GM21360 (cell line): ENCODE measurements around the gene LTBP1.

Experiments used
- ATAC-seq: cut with Tn5 transposase; IDR thresholded peaks from one replicate; pipeline ENCODE4 v1.9.1; 2021; ENCODE audit warnings: mild to moderate bottlenecking, moderate library complexity; ENCODE audit not compliant: unreplicated experiment

The LTBP1 gene

DNA sequence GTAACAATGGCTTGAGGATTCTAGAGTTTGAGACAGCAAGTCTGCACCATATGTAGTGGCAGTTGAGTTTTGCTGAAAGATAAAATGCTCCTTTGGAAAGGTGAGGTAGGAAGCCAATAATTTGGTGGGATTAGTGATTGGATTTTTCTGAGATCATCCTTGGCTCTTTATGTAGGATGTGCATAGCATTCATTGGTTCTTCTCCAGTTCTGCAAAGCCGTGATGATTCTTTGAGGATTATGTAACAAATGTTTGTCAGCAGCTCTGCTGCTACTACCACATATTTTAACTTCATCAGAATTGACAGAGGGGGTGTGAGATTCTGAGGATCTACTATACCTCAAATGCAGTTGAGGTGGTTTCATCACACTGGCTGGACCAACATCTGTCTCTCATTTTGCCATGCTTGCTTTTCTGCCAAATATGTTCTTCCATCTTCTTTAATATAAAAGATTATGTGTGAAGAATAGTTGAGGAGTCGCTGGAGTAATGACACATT lies 340.8 kb downstream of the LTBP1 start:
- no peak for ATAC-seq

DNA sequence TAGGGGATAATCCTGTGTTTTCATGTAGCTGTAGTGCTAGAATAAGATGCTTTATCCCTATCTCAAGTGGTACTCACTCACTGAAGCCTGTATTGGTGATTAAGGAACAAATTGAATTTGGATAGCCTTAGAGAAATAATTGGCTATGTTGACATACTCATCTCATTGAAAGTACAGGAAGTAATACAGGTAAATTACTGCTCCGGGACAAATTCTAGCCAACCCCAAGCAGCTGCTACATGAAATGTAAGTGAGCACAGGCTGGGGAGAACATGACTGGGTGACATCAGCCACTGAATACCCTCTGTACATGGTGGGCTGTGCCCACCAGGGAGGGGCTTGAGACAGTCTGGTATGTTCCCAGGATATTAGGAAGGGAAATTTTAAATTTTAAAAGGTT lies 341.3 kb downstream of the LTBP1 start:
- no peak for ATAC-seq

DNA sequence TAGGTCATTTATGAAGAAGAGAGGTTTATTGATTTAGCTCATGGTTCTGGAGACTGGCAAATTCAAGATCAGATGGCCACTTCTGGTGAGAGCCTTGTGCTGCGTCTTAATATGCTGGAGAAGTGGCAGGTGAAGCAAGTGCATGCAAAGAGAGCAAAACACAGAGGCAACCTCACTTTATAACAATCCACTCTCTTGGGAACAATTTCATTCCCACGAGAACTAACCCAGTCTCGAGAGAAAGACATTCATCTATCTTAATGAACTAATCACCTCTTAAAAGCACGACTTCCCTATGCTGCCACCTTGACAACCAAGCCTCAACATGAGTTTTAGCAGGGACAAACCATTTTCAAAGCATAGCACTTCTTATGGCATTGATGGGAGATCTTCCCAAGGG lies 343.2 kb downstream of the LTBP1 start:
- ATAC-seq = no peak

DNA sequence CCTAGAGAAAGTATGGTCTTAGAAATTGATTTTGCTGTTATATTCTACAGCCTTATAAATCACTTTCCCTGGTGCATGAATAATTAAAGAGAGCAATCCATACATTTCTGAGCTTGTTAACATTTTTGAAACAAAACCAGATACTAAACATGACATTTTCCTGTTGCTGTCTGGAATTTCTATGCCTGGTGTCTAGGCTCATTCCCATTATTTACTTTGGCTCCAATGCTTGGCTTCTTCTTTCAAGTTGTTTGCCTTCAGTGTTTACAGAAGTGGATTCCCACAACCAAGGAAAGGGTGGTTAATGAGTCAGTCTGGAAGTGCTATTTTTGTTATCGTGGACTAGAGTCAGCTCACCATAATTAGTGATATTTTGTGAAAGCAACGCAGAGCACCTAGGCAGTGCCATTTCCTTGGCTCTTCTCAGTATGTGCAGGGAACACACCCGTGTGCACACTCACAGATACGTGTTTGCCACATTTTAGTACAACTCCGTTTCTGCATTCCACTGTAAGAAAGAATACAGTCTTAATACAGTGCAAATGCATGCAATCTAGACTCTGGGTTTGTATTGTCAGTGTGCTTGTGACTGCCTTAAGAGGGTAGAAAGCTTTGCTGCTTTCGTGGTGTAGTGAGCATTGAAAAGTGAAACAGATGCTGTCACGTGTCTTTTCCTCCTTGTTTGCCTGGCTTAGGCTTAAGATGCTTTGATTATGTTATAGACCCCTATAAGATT lies 344.7 kb downstream of the LTBP1 start:
- no peak for ATAC-seq

DNA sequence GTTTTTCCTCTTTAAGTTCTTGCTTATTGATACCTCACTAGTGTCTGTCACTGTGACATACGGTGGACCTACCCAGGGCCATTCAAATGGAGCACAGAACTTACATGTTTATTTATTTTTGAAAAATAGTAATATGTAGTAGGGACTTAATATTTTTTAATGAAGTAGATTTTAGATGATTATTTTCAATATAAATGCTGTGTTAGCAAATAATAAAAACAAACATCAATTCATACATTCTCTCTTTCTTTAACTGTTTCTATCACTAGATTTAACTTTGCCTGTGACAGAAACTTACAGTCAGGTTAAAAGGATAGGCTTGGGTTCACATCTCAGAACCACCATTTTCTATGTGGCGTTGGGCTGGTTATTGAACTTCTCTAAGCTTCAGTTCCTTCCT lies 345.3 kb downstream of the LTBP1 start:
- no peak for ATAC-seq

DNA sequence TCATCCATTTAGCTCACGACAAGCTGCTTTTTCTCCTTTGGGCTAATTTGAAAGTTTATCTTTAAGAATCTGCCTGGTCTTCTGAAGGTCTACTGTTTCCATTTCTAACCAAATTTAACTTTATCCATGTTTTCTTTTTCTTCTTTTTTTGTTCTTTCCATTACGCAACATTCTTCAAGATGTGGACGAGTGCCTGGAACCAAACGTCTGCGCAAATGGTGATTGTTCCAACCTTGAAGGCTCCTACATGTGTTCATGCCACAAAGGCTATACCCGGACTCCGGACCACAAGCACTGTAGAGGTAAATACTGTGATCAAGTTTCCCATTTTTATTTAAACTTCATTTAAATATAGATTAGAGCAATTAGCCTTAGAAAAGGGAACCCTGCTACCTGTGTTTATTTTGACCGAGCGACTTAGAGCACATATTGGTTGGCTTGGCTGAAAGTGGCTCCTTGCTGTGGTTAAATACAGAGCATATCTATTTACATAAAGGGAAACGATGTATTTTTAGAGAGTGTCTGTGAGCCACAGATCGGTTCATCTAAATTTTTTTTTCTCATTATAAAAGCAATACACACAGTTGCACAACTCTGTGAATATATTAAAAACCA lies 346.3 kb downstream of the LTBP1 start:
- no peak for ATAC-seq

DNA sequence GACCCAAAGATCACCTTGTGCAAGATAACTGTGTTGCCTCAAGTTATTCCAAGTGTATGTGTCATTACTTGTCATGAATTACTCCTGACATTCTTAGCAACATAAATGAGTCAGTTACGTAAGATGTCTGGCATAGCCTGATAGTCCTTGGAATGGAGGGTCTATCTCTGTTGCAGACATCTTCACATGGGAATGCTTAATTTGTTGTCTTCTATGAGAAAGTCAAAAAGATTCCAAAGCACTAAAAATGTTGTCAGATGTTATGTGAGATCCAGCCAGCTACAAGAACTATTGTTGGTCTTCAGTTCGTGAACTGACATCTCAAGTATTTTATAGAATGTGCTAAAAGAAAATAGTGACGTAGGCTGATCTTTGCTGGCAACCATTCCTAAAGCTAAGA lies 351.5 kb downstream of the LTBP1 start:
- no peak for ATAC-seq

DNA sequence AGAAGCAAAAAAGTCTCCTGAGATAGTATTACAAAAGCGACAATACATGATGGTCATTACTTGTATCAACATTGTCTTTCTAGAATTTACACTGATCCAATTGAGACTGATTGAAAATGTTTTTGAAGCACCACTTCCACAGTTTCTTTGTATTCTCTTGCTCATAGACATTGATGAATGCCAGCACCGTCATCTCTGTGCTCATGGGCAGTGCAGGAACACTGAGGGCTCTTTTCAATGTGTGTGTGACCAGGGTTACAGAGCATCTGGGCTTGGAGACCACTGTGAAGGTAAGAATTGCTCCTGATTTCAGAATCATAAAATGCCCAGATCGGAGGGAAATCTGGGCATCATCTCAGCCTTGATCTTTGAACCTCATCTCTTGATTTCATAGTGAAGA lies 354.6 kb downstream of the LTBP1 start:
- ATAC-seq = no peak

DNA sequence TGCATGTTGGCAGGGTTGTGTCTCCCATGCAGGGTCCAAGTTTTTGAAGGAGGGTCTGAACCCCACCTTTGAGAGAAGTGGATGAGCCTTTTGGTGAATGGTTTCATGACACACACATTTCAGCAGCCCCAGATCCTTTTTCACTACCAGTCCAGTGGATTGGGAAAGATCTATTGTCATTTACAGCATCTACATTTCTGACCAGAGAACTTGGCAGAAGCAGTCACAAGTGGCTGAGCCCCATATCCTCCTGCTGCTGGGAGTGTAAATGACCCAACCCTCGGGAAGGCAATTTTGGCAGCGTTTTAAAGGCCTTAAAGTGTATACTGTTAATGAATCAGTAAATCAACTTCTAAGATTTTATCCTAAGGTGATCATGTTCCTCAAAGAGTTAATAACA lies 355.6 kb downstream of the LTBP1 start:
- no peak for ATAC-seq

DNA sequence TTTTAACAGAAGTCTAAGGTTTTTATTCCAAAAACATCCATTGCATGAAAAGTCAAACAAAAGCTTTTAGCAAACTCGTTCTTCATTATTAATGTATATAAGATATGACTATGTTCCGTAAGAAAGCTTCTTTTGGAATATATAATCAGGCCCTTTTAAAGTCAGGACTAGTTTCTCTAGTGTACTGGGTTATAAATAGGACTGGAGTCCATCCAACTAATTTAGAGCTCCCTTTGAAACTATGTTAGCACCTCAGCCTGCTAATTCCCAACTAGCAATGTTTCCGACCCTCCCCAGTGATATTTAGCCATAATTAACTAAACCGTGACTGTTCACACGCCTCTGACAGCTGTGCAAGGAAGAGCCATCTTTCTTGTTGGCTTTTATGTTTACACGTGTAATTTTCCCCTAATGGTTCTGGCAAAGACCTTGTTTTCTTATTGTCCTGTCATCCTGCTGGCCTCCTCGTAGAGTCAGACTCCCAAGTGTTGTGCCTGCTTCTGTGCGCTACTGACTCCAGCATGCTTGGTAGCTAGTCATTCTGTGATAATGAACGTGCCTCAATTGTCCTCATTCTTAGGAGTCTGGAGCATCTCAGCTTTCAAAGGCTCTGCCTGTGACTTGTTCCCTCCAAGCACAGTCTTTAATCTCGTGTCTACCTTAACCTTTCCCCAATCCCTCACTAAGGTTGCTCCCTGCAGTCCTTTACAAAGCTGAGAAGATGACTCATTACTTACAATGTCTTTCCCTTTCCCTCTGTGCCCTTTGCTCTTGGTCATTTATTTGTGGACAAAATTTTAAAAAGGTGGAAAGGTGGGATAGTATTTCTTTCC lies 357.5 kb downstream of the LTBP1 start:
- no peak for ATAC-seq

DNA sequence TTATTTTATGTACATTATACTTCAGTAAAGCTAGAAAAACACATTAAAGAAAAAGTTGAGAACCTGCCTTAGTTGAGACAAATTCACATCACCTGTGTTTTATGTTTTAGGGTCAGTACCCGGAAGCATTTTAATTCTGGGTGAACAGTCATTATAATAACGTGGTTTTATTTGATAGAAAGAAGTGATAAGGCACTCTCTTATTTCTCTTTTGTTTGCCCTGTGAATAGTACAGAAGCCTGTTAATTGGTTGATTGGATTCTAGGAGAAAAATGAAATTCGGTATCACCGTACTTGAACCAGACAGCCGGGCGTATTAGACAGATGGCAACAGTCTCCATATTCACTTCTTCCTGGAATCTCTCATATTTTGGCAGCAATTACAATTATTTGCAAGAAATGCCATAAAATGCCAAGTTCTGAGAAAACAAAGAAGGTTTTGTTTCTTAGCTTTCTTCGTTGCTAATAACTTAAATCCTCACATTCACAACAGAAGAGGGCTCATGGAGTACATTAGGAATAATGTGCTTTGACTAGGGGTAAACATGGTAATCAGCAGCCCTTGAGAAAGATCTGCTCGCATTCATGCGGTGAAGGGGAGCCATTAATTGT lies 361.0 kb downstream of the LTBP1 start:
- ATAC-seq = no peak

DNA sequence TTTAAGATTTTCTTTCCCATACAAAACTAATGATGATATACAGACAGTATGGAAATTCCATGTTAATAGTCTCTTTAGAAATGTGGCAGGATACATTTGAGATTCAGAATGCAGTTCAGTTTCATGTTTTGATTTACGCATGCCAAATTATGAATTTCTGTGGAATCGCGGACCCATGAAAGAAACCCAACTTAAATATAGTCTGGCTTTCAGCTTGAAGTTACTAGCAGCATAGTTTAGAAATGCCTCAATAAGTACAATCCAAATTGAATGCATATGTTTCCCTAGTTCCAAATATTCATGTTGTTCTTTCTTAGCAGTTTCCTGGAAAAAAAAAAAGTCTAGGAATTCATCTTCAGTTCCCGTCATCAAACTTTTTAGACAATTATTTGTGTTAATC lies 365.6 kb downstream of the LTBP1 start:
- ATAC-seq = no peak

DNA sequence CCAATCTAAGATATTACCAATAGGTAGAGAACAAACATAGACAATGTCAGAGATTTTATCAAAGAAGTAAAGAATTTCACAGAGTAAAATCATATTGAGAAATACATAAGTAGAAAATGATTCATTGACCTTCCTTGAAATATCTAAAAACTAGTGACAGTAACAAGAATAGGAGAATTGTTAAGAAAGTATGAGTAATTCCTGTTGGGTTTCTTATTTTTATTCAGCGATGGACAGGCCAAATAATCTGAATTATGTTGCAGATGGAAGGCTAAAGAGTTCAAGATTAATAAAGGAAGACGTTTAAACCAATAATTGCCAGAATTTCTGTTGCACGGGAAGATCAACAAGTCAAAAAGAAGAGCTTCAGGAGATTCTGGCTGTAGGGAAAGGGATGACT lies 366.3 kb downstream of the LTBP1 start:
- no peak for ATAC-seq

DNA sequence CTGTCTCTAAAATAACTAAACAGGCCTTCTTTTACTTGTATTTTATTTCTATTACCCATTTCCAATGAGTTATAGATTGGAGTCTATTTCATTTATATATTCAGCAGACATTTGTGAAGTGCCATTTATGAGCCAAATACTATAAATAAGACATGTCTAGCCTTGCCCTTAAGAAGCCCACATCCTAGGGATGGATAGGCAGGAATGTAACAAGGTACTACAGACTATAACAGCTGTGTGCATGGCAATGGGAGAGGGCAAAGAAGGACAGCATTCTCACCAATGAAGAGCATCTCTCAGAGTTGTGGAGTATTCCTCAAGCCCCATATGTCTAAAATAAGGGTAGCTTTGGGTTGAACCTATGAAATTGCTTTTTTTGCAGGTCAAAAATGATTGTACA lies 367.8 kb downstream of the LTBP1 start:
- ATAC-seq = no peak

DNA sequence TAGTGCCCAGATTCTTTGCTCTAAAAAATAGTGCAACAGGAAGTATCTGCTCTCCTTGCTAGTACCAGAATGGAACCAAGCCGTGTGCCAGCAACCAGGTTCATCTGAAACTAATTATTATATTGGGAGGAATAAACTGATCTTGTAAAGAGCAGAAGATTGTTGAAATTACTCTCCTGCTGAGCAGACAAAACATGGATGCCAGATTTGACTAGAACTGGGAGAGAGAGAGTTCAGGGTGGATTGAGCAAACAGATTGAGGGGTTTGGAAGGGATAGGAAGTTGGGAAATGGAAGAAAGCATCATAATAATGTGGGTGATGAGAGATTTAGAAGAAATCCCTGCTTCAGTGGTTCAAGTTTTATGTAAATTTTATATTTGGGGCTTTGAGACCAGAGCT lies 369.6 kb downstream of the LTBP1 start:
- no peak for ATAC-seq

DNA sequence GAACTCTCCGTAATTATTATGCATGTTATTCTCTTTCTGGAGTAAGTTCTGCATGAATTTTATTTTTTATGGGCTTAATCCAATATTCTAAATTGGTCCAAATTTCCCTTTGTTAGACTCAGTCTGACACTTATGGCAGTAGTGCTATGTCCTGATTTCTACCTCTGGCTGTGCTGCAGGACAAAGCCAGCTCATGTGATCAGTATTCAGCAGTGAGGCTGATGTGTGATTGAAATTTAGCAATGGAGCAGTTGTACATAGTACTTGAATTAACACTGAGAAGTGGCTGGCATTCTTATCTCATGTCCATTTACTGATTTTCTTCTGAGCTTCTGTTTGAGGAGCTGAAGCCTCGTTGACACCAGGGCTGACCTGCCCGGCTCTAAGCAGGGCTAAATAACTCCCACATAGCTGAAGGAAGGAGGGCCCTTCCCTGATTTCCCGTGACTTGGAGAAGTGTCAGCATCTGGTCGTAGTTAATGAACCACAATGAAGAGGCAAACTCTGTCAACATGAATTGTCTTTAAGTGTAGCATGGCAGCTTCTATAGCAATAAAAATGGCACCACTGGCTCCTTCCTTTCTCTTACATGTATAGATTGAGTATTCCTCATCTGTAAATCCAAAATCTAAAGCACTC lies 370.7 kb downstream of the LTBP1 start:
- ATAC-seq = no peak

DNA sequence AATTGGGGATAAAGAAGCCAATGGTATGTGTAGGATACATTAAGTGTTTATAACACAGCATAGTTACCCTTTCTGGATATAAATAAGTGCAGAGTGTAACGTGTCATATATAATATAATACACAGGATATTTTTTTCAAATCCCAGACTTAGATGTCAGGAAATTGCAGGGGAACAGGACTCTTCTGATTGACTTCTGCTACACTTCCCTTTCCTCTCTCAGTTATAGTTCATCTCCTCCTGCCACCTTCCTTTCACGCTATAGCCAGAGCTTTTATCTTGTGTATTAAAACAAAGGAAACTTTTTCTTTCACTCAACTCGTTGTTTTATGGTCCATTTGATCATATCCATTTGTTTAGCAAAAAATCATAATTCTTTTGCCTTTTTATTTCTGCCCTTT lies 371.7 kb downstream of the LTBP1 start:
- ATAC-seq = no peak

DNA sequence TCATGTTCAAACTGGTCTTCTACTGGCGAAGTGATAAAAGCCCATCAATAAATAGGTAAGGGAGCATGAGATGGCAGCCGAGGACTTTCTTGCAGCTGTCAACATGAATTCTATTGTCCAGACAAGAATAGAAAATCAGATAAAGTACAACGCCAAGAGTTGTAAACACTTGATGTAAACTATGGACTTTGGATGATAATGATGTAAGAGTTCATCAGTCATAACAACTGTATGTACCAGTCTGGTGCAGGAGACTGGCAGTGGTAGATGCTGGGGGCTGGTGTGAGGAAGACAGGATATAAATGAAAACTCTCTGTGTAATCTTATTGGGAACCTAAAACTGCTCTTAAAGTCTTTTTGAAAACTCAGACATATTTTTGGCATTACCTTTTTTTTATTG lies 373.8 kb downstream of the LTBP1 start:
- ATAC-seq = no peak

DNA sequence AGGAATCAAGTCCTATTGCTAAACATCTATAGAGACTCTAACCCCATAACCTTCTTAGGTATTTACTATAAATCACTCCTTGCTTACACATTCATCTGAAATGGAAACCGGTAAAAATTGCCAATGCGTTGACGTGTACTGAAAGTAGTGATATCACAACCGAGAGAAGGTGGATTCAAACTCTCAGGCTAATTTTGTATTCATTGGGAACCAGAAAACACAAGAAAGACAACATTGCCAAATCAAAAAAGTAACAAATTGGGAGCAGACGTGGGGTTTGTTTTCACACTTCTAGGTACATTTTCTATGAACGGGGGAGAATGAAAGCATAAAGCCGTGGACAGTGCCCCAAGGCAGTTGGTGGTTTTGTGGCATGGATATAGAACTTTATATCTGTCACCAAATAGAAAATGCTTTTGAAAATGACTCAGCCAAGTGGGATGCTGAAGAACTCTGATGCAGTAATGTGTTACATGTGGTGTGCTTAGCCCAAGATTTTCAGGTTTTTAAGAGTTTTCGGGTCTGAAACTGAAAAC lies 374.6 kb downstream of the LTBP1 start:
- peak; percentile 74 for ATAC-seq

DNA sequence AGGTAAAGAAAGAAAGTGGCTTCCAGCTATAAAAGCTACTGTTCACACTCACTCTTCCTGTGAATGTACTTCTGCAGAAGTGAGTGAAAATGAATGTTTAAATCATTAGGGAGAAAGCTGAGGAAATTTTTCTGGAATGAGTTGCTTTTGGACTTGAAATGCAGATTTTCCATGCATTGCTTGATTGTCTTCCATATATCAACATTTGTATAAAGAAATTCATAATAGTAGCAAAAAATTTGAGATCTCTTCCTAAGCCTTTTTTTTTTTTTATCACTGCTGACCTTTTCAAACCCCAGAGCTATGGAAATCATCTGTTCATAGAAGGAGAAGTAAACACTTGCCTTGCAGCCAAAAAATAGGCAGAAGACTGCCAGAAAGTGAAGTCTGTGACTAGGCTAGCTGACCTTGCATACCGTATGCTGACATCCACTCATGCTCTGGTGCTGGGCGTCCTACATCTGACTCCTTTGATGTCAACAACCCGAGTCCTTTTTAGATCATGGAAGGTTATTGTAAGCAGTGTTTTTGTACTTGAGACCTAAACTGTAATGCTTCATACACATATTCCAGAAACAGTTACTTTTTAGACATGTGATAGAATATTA lies 375.2 kb downstream of the LTBP1 start:
- ATAC-seq = no peak
